ENCODE data around the gene EGFR.

GRCh38 chr7:55053651-55054571, 35.1 kb downstream of the EGFR start:
- TF ChIP-seq CTCF (conservative IDR thresholded peaks at IDR 0.05) (no peak), ZFX (IDR thresholded peaks at IDR 0.05) (no peak)

Data from C4-2B (cell line).